ENCODE results near the gene SFTPB.

Gene SFTPB

DNA sequence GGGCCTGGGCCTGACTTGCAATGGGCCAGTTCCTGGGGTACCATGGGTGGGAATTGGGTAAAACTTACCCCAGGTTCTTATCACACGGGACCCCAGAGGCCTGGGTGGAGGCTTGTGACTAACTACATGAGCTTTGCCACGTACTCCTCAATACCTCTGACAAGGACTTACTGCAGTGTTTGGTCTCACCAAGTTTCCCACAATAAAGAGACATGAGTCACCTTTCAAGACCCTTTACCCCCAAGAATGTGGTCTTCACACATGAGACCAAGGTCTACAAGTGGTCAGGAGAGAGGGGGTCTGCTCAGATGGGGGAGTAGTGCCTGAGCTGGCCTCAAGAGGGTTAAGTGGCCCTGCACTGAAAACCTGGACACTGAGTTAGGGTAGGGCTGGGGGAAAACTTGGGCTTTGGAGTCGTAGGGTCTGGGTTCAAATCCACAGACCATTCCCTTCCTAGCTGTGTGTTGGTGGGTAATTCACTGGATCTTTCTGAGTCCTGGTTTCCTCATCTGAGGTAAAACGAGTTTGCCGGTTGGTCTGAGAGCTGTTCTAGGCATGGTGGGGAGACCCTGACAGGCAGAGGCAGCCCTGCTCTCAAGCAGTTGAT lies 24.1 kb upstream of the SFTPB start:
- no peak for TF ChIP-seq CTCF (IDR thresholded peaks at IDR 0.05)

DNA sequence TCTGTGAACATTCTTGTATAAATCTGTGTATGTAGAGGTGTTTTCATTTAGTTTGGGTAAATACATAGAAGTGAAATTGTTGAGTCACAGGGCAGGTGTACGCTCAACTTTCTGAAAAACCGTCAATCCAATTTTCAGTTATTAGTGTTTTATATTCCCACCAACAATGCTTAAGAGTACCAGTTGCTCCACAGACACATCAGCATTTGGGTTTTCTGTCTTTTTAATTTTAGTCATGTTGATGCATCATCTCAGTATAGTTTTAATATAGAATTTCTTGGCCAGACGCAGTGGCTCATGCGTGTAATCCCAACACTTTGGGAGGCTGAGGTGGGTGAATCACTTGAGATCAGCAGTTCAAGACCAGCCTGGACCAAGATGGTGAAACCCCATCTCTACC lies 22.9 kb upstream of the SFTPB start:
- no peak for TF ChIP-seq CTCF (IDR thresholded peaks at IDR 0.05)

DNA sequence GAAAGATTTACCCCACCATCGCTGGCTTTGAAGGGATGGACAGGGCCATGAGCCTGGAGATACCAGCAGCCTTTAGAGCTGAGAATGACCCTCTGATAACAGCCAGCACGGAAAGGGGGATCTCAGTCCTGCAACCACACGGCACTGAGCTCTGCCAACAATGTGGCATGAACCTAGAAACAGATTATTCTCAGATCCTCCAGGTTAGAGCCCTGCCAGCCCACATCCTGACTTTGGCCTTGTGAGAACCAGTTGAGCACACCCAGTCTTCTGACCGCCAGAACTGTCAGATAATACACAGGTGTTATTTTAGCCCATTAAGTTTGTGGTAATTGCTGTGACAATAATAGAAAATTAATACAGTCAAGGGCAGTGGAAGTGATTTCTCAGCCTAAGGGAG lies 16.8 kb upstream of the SFTPB start:
- no peak for TF ChIP-seq CTCF (IDR thresholded peaks at IDR 0.05)

DNA sequence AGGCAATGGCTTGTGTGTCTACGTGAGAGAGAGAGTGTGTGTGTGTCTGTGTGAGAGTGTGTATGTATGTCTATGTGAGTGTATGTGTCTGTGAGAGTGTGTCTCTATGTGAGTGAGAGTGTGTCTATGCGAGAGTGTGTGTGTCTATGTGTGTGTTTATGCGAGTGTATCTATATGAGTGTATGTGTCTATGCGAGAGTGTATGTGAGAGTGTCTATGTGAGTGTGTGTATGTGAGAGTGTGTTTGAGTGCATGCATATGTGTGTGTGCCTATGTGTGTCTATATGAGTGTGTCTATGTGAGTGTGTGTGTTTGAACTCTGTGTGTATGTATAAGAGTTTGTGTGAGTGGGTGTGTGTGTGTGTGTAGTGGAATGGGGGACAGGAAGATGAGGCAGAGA lies 16.4 kb upstream of the SFTPB start:
- TF ChIP-seq CTCF (IDR thresholded peaks at IDR 0.05) = no peak

DNA sequence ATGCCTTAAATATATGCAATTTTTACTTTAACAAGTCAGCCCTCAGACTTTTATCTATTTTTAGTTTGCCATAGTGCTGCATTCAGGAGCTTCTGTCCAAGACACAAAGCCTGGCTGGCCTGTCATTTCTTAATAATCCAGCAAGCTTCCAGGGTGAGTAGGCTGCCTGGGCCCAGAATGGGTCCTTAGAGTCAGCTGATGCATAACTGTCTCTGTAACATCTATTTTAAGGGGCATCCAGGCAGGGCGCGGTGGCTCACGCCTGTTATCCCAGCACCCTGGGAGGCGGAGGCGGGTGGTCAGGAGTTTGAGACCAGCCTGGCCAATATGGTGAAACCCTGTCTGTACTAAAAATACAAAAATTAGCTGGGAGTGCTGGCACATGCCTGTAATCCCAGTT lies 14.4 kb upstream of the SFTPB start:
- TF ChIP-seq CTCF (IDR thresholded peaks at IDR 0.05) = no peak

- no peak for TF ChIP-seq CTCF (IDR thresholded peaks at IDR 0.05)
These were observed 13.8 kb upstream of the SFTPB start for GRCh38 chr2:85681776-85682175.

DNA sequence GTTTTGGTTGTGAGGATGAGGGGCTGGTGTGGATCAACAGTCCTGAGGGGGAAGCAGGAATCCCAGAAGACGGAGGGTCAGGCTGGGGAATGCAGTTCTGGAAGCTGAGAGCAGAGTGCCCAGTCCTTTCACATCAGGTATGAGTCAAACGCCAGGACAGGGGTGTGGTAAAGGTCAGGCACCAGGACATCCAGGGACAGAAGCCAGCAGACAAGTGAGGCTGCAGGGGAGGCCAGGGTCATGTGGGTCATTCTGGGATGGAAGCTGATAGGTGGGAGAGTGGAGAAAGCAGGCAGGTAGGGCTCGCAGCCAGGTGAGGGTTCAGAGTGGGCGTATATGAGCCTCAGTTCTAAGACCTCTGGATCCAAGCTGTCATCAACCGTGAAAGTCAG lies 13.4 kb upstream of the SFTPB start:
- no peak for TF ChIP-seq CTCF (IDR thresholded peaks at IDR 0.05)

Data from LNCAP (cell line).